H1 (cell line): ENCODE data around the gene SIM2. TPM values are rescaled to one million over a fixed set of nuclear protein-coding genes. Genes with fewer than 3 reads are reported as not detected.

ENCODE experiments used
- CTCF ChIA-PET: fragments of 300-600 bp; sonication (Branson Sonifier 250); formaldehyde crosslinking; loops from one replicate; lab custom pipeline; 2021; ENCODE audit not compliant: partially characterized antibody; lab: Charles Lee
- POLR2A ChIA-PET: fragments of 300-600 bp; sonication (Branson Sonifier 250); formaldehyde crosslinking; loops from one replicate; lab custom pipeline; 2021; ENCODE audit warnings: inconsistent platforms; ENCODE audit not compliant: partially characterized antibody; lab: Charles Lee
- DNase-seq, 2 experiments: peaks; one replicate each; pipeline versions ENCODE4 v3.0.0 to v3.0.0-alpha.2; 2010 to 2022; ENCODE audit warnings: low spot score in 2 of 2, low read depth in 1 of 2, mixed read lengths in 1 of 2
- FAIRE-seq: peaks from 2 replicates; lab custom pipeline; 2011; peaks lifted over from hg19 to GRCh38; lab: Jason Lieb, UNC
- H2AFZ ChIP-seq: 2 replicates; pipeline ENCODE4 v1.8.1; 2012; ENCODE audit warnings: low read length, inconsistent platforms
- H2AK5ac ChIP-seq: 2 replicates; pipeline ENCODE4 v1.6.1; 2013; ENCODE audit warnings: low read depth, low read length
- H2BK120ac ChIP-seq: replicated peaks from 2 replicates; pipeline ENCODE3; 2013; ENCODE audit warnings: low read depth, low read length, inconsistent platforms
- H2BK12ac ChIP-seq: 2 replicates; pipeline ENCODE4 v1.6.1; 2013; ENCODE audit warnings: low read depth, low read length
- H2BK15ac ChIP-seq: 2 replicates; pipeline ENCODE4 v1.6.1; 2013; ENCODE audit warnings: low read length
- H2BK20ac ChIP-seq: 2 replicates; pipeline ENCODE4 v1.6.1; 2013; ENCODE audit warnings: low read length
- H2BK5ac ChIP-seq: 2 replicates; pipeline ENCODE4 v1.6.1; 2013; ENCODE audit warnings: low read depth, low read length
- H3K14ac ChIP-seq: 2 replicates; pipeline ENCODE4 v1.6.1; 2013; ENCODE audit warnings: inconsistent platforms; ENCODE audit not compliant: insufficient read length
- H3K18ac ChIP-seq: 2 replicates; pipeline ENCODE4 v1.6.1; 2013; ENCODE audit warnings: low read length; ENCODE audit errors: extremely low read depth
- H3K23ac ChIP-seq: 2 replicates; pipeline ENCODE4 v1.6.1; 2013; ENCODE audit warnings: inconsistent platforms; ENCODE audit not compliant: insufficient read length
- H3K23me2 ChIP-seq: 2 replicates; pipeline ENCODE4 v1.6.1; 2013; ENCODE audit warnings: low read depth, low read length
- H3K27ac ChIP-seq: 2 replicates; pipeline ENCODE4 v1.6.1; 2011; ENCODE audit warnings: low read depth, low read length, inconsistent platforms
- H3K27me3 ChIP-seq, 4 experiments: replicated peaks in 1 of 4; 1 replicate in 1 of 4; 2 replicates in 3 of 4; pipeline versions ENCODE4 v1.6.1 to v1.8.1; 2011 to 2013; ENCODE audit warnings: low read length in 3 of 4, mild to moderate bottlenecking in 3 of 4, inconsistent platforms in 2 of 4, mixed read lengths in 2 of 4, moderate library complexity in 1 of 4; ENCODE audit not compliant: control insufficient read depth in 3 of 4, insufficient read depth in 3 of 4; ENCODE audit errors: extremely low read depth in 1 of 4
- H3K36me3 ChIP-seq, 4 experiments: 2 replicates each; pipeline versions ENCODE4 v1.6.1 to v1.8.1; 2011 to 2013; ENCODE audit warnings: mild to moderate bottlenecking in 4 of 4, low read length in 3 of 4, moderate library complexity in 2 of 4, control low read depth in 1 of 4, inconsistent platforms in 1 of 4; ENCODE audit not compliant: insufficient read depth in 4 of 4, control insufficient read depth in 2 of 4
- H3K4ac ChIP-seq: replicated peaks from 2 replicates; pipeline ENCODE3; 2013; ENCODE audit warnings: low read length, low read depth, mixed read lengths, inconsistent platforms; ENCODE audit not compliant: insufficient read length
- H3K4me1 ChIP-seq, 4 experiments: replicated peaks in 1 of 4; 1 replicate in 1 of 4; 2 replicates in 3 of 4; pipeline versions ENCODE4 v1.6.1 to v1.8.1; 2011 to 2013; ENCODE audit warnings: low read length in 3 of 4, inconsistent platforms in 2 of 4, mixed read lengths in 1 of 4; ENCODE audit not compliant: insufficient read depth in 4 of 4, control insufficient read depth in 3 of 4
- H3K4me2 ChIP-seq, 2 experiments: 2 replicates each; pipeline versions ENCODE4 v1.6.1 to v1.8.1; 2011 to 2013; ENCODE audit warnings: low read depth in 2 of 2, low read length in 2 of 2, control low read depth in 1 of 2, inconsistent platforms in 1 of 2, mild to moderate bottlenecking in 1 of 2; ENCODE audit not compliant: insufficient read depth in 1 of 2
- H3K4me3 ChIP-seq, 4 experiments: fragments of 200-600, 300-600 bp in 1 of 4; sonication (generic), shearing (Covaris generic), sonication (Bioruptor Twin) in 1 of 4; 2 replicates each; pipeline versions ENCODE4 v1.5.1 to v1.8.1; 2011 to 2016; ENCODE audit warnings: low read length in 4 of 4, low read depth in 3 of 4, control low read depth in 2 of 4, inconsistent platforms in 2 of 4, mild to moderate bottlenecking in 2 of 4, mixed read lengths in 1 of 4, moderate library complexity in 1 of 4; ENCODE audit not compliant: insufficient read depth in 2 of 4; ENCODE audit errors: extremely low read depth in 1 of 4
- H3K56ac ChIP-seq: replicated peaks from 2 replicates; pipeline ENCODE3; 2013; ENCODE audit warnings: low read depth, mild to moderate bottlenecking, mixed read lengths, low read length, inconsistent platforms; ENCODE audit not compliant: insufficient read length
- H3K79me1 ChIP-seq: 2 replicates; pipeline ENCODE4 v1.6.1; 2013; ENCODE audit warnings: low read depth, low read length, control low read depth
- H3K79me2 ChIP-seq, 2 experiments: 2 replicates each; pipeline versions ENCODE4 v1.6.1 to v1.8.1; 2012 to 2013; ENCODE audit warnings: low read length in 2 of 2, mild to moderate bottlenecking in 2 of 2, inconsistent platforms in 1 of 2; ENCODE audit not compliant: insufficient read depth in 2 of 2, control insufficient read depth in 1 of 2
- H3K9ac ChIP-seq, 4 experiments: replicated peaks in 1 of 4; 1 replicate in 1 of 4; 2 replicates in 3 of 4; pipeline versions ENCODE4 v1.6.1 to v1.8.1; 2011 to 2013; ENCODE audit warnings: low read depth in 3 of 4, low read length in 3 of 4, control low read depth in 2 of 4, mild to moderate bottlenecking in 2 of 4, moderate library complexity in 2 of 4, inconsistent platforms in 1 of 4; ENCODE audit errors: extremely low read depth in 1 of 4
- H3K9me3 ChIP-seq, 2 experiments: 2 replicates each; pipeline versions ENCODE4 v1.6.1 to v1.8.1; 2012 to 2013; ENCODE audit warnings: mild to moderate bottlenecking in 2 of 2, moderate library complexity in 2 of 2, control low read depth in 1 of 2, inconsistent platforms in 1 of 2, low read depth in 1 of 2, low read length in 1 of 2, mixed read lengths in 1 of 2; ENCODE audit not compliant: insufficient read depth in 2 of 2
- H4K20me1 ChIP-seq, 2 experiments: replicated peaks in 1 of 2; 2 replicates each; pipeline versions ENCODE3 to v1.8.1; 2011 to 2013; ENCODE audit warnings: inconsistent platforms in 2 of 2, low read length in 2 of 2, mild to moderate bottlenecking in 1 of 2; ENCODE audit not compliant: insufficient read depth in 2 of 2, control insufficient read depth in 1 of 2
- H4K5ac ChIP-seq: 2 replicates; pipeline ENCODE4 v1.6.1; 2013; ENCODE audit warnings: low read length, low read depth, mixed read lengths, inconsistent platforms; ENCODE audit not compliant: insufficient read length
- H4K8ac ChIP-seq: 2 replicates; pipeline ENCODE4 v1.8.0; 2013; ENCODE audit warnings: mild to moderate bottlenecking, moderate library complexity, low read length, inconsistent platforms; ENCODE audit not compliant: insufficient read depth; ENCODE audit errors: extremely low read depth
- H4K91ac ChIP-seq: replicated peaks from 2 replicates; pipeline ENCODE3; 2013; ENCODE audit warnings: low read length, mixed read lengths, inconsistent platforms; ENCODE audit not compliant: insufficient read length
- CBX5 ChIP-seq: fragments of 300-800, 300-1000 bp; sonication (generic); IDR thresholded peaks from 2 replicates; pipeline ENCODE4 v1.7.1; 2016; ENCODE audit warnings: antibody characterized with exemption, low read length, low read depth
- CTCF ChIP-seq, 3 experiments: IDR thresholded peaks; 1 replicate in 2 of 3; 2 replicates in 1 of 3; pipeline versions ENCODE4 v1.5.1 to v1.6.1; 2011; ENCODE audit warnings: low read length in 3 of 3, mild to moderate bottlenecking in 3 of 3, inconsistent platforms in 2 of 3, low read depth in 1 of 3, moderate library complexity in 1 of 3; ENCODE audit not compliant: insufficient read depth in 1 of 3; ENCODE audit errors: control extremely low read depth in 1 of 3
- E2F6 ChIP-seq: IDR thresholded peaks from 2 replicates; pipeline ENCODE4 v1.6.1; 2012; ENCODE audit warnings: inconsistent platforms
- GABPA ChIP-seq: IDR thresholded peaks from 2 replicates; pipeline ENCODE4 v1.6.1; 2011; ENCODE audit warnings: mild to moderate bottlenecking, low read length, moderate library complexity, borderline replicate concordance; ENCODE audit not compliant: insufficient read depth
- NANOG ChIP-seq: IDR thresholded peaks from 2 replicates; pipeline ENCODE4 v1.6.1; 2011; ENCODE audit warnings: low read length, low read depth, mild to moderate bottlenecking, inconsistent platforms; ENCODE audit not compliant: insufficient read depth, poor library complexity, severe bottlenecking
- RFX5 ChIP-seq: IDR thresholded peaks from 2 replicates; pipeline ENCODE4 v1.6.1; 2011; ENCODE audit warnings: low read depth, low read length, improper control_type of control experiment, borderline replicate concordance
- SIRT6 ChIP-seq: IDR thresholded peaks from one replicate; pipeline ENCODE4 v1.7.1; 2012; ENCODE audit warnings: low read length, inconsistent platforms
- SIX5 ChIP-seq: IDR thresholded peaks from 2 replicates; pipeline ENCODE4 v1.6.1; 2011; ENCODE audit warnings: mild to moderate bottlenecking, low read depth, low read length
- SP1 ChIP-seq: IDR thresholded peaks from 2 replicates; pipeline ENCODE4 v1.6.1; 2011; ENCODE audit warnings: low read depth, low read length
- SP4 ChIP-seq: IDR thresholded peaks from 2 replicates; pipeline ENCODE4 v1.6.1; 2012; ENCODE audit warnings: low read length, inconsistent platforms
- TAF1 ChIP-seq: IDR thresholded peaks from 2 replicates; pipeline ENCODE4 v1.6.1; 2011; ENCODE audit warnings: mild to moderate bottlenecking, low read depth, low read length
- YY1 ChIP-seq: IDR thresholded peaks from 2 replicates; pipeline ENCODE4 v1.6.1; 2011; ENCODE audit warnings: low read depth, mild to moderate bottlenecking, low read length
- WGBS, 2 experiments: shearing (Covaris generic) in 1 of 2; methylation state at CpG; one replicate each; pipeline versions ENCODE4 v1.1.6 to v1.1.7; 2013 to 2015; ENCODE audit warnings: low lambda C conversion rate in 2 of 2, mixed read lengths in 2 of 2, inconsistent platforms in 1 of 2, low coverage in 1 of 2, missing lambda C conversion rate in 1 of 2; ENCODE audit not compliant: insufficient replicate concordance in 2 of 2, insufficient coverage in 1 of 2, insufficient read length in 1 of 2; ENCODE audit errors: extremely low coverage in 1 of 2, missing lambda C conversion rate in 1 of 2; 5-methylcytosine and 5-hydroxymethylcytosine counted together
- polyA plus RNA-seq, 7 experiments: library from polyadenylated mRNA; depleted of rRNA in 3 of 7; stranded (reverse) in 5 of 7; unstranded in 2 of 7; fragments of >200 nt in 5 of 7; fragments of 200-250 nt in 2 of 7; gene quantifications; 1 replicate in 5 of 7; 2 replicates in 1 of 7; 4 replicates in 1 of 7; pipeline versions ENCODE4 v1.2.1 to v1.2.3, GENCODE V29; 2011 to 2013; ENCODE audit warnings: missing spikeins in 2 of 7, mixed read lengths in 2 of 7
- total RNA-seq: library from RNA; stranded (reverse); fragmentation: NEBNext Ultra II Directional; extraction: Animal tissue kit (Norgen Biotek cat#: 25700); gene quantifications from 2 replicates; pipeline ENCODE4 v1.2.1, GENCODE V29; 2021

SIM2 gene
- total and polyA plus RNA-seq, 2 of the 8 experiments (the other 6 are each of a cell fraction or from before 2014, with no cell fraction given): 0.05 to 0.26 TPM

- H4K20me1 ChIP-seq: no peaks in the 10 kb centered on the region
- H3K56ac ChIP-seq: no peak overlapping the region
- H3K23ac ChIP-seq: no peak overlapping the region
- H3K4me1 ChIP-seq: peaks cover 0 to 3% (median 0%) of the 10 kb centered on the region in 4 experiments; a peak in 3 of 7 replicates
- no peaks in the 10 kb centered on the region for H3K79me1 ChIP-seq
- H3K14ac ChIP-seq: no peak overlapping the region
- no peak overlapping the region for H2BK120ac ChIP-seq
- no peak overlapping the region for H2AFZ ChIP-seq
- FAIRE-seq: no peak
- H2BK12ac ChIP-seq: peak overlapping the region; percentile 60; the same call in 1 of the 2 replicates
- no peak overlapping the region for H3K4me3 ChIP-seq
- H3K9me3 ChIP-seq: no peaks in the 10 kb centered on the region
- H3K18ac ChIP-seq: no peak overlapping the region
- H3K36me3 ChIP-seq: no peaks in the 10 kb centered on the region
- H4K91ac ChIP-seq: no peak overlapping the region
- H4K8ac ChIP-seq: no peak overlapping the region
- H2BK5ac ChIP-seq: no peak overlapping the region
- H2BK20ac ChIP-seq: no peak overlapping the region
- H2BK15ac ChIP-seq: no peak overlapping the region
- no peaks in the 10 kb centered on the region for H3K27me3 ChIP-seq
- 0 out of 2 replicates have a peak overlapping the region, but pooled peaks have one; percentile 53 for H2AK5ac ChIP-seq
- ChIA-PET POLR2A (no interaction called here), CTCF (no interaction called here)
- WGBS, 2 experiments: 96% methylated on average over 11 of the region's 11 CpGs; no CpG with 5 or more reads in 1 of the 2 experiments
- H4K5ac ChIP-seq: no peak overlapping the region
- H3K27ac ChIP-seq: no peak overlapping the region
- H3K4me2 ChIP-seq: no peak overlapping the region
- H3K4ac ChIP-seq: no peak overlapping the region
- no peak for DNase-seq
- no peak overlapping the region for H3K9ac ChIP-seq
- H3K23me2 ChIP-seq: no peaks in the 10 kb centered on the region
- H3K79me2 ChIP-seq: no peaks in the 10 kb centered on the region
- TF ChIP-seq SIRT6 (no peak), SP4 (no peak), SP1 (no peak), TAF1 (no peak), CTCF (IDR thresholded peaks at IDR 0.05; ENCODE audit: control extremely low read depth in 1 of 3, insufficient read depth in 1 of 3, low read depth in 1 of 3, low read length in 3 of 3) (no peak), GABPA (no peak), YY1 (no peak), CBX5 (no peak), E2F6 (no peak), SIX5 (no peak), RFX5 (no peak), NANOG (no peak)
These were observed 68.2 kb downstream of the SIM2 start for GRCh38 chr21:36767096-36767495.
